NCI-H524 (cell line): Measurements from ENCODE around the gene IPPK.
A peak's percentile ranks its signal among the peaks of the same experiment; 100 is the strongest.

ENCODE experiments used
- DNase-seq, 2 experiments: peaks; one replicate each; lab custom pipeline; 2025; lab: John Stamatoyannopoulos, UW

Gene IPPK

GRCh38 chr9:92696619-92697018 is 26.7 kb upstream of the IPPK start:
- no peak for DNase-seq

- DNase-seq: peak in 1 of 2 experiments; percentile 13
These were observed 17.0 kb upstream of the IPPK start for GRCh38 chr9:92686954-92687353.

DNA sequence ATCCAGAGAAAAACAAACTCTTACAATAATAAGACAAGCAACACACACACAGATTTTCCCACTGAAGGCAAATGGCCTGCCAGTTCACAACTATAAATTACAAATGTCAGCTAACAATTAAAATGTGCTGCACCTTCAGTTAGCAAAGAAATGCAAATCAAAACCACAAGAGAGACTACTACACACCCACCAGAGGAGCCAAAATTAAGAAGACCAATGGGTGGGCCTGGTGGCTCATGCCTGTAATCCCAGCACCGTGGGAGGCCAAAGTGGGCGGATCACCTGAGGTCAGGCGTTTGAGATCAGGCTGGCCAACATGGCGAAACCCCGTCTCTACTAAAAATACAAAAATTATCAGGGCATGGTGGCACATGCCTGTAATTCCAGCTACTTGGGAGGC is 15.1 kb upstream of the IPPK start:
- no peak for DNase-seq

- DNase-seq: no peak
These were observed 12.3 kb upstream of the IPPK start for GRCh38 chr9:92682269-92682668.

DNA sequence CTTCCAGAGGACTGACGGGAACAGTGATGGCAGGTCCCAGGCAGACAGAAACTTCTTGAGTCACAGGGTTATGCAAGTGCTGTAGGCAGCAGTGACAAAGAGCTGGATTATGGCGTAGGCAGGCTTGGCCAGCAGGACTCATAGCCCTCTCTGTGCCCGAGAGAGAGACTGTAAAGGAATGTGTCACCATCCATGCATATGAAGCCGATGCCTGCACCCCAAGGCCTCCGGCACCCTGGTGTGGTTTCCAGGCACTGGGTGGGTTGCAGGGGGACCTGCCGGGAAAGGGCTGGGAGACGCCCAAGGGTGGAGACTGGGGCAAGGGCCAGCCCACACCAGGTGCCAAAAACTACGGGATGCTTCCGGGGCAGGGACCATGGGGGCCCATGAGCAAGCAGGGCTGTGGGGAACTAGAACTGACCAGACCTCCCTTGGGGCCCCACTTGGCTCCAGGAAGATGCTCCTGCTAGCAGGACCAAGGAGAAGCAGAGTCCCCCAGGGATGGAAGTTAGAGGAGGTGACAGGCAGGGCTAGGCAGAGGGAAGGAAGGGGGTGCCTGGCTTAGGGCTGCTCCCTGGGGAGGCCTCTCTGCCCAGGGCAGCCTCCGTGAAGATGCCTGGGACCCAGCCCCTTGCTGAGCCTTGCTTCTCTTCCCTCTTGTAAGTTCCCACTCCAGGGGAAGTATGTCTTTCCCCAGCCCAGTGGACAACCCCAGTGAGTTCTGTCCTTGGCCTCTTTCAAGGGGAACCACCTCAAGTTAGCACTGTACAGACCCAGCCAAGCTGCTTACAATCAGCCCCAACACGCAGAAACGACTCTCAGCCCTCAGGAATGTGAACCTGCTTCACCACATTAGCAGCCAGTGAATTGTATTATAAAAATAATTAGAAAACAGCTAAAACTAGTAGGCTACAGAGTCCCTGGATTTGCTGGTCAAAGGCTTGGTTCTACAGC is 10.5 kb upstream of the IPPK start:
- no peak for DNase-seq

DNA sequence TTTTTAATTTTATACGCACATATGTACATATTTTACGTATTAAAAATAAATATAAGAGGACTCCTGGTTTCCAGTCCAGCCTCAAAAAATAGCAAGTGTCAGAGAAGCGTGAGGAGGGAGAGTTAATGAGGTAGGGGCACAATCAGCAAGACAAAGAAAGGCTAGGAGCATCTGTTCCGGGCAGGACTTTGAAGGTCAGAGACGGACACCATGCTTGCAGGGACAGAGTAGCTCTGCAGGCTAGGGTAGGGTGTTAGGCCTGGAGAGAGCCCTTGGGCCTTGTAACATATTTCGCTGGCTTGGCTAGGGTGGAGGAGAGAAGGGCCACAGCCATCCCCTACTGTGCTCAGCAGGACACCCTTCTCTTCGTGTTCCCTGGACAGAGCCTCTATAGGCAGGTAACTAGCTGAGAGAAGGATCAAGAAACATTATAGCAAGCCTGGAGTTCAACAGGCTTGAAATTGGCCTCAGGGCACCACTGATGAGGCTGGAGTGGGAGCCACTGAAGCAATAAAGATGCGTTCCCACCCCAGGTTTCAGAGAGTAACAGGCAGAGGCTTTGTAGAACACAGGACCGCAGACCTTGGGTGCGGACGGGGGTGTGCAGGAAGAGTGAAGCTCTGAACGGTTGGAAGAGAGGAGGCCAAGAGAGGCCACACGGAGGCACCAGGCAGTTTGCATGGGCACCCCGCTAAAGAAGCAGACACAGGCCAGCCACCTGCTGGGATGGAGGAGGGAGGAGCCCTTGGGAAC is 9.7 kb upstream of the IPPK start:
- no peak for DNase-seq

DNA sequence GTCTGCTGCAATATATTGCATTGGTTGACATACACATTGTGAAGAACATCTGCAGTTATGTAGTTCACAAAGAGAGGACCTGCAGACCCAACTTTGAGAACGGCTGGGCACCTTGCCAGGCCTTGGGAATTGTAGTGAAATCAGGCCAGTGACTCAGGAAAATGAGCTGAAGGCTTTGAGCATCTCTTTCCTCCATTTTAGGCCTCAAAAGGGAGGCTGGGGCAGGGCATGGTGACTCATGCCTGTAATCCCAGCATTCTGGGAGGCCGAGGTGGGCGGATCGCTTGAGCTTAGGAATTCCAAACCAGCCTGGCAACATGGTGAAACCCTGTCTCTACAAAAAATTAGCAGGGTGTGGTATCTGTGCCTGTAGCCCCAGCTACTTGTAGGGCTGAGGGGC is 1.4 kb upstream of the IPPK start:
- DNase-seq: no peak

GRCh38 chr9:92669527-92669889 is 423 bp downstream of the IPPK start:
- no peak for DNase-seq

DNA sequence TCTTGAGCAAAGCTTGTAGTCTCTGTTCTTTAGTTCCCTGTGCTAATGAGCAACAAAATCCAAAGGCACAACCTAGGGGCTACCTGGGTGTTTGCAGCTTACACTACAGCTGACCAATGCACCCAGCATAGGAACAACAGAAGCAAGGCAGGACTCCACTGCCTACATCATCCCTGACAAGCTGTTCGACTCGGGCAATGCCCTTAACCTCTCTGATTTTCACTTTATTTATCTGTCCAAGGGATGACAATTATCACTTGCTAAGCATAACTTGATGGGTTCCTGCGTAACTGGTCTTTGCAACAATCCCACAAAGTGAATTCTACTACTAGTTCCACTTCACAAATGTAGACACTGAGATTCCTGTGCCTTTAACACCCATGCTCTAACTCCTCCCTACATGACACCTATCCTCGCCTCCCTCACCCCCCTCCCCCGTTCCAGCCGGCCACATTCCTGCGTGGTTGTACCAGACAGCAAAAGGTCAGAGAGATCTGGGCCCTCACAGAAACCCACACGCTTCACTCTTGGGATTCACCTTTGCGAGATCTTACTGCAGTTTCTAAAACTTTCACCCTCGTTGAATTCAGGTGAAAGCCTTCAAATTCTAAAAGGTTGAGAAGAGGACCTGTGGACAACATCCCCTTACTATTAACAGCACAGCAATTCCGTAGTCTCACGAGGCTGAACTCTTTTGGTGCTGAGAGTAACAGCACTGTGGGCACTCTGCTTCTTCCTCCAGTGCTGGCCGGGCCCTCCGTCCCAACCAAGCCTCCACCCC is 995 bp downstream of the IPPK start:
- DNase-seq: no peak

- no peak for DNase-seq
These were observed 2.9 kb downstream of the IPPK start for GRCh38 chr9:92666912-92667532.

- no peak for DNase-seq
These were observed 3.7 kb downstream of the IPPK start for GRCh38 chr9:92666236-92666635.

- no peak for DNase-seq
These were observed 4.1 kb downstream of the IPPK start for GRCh38 chr9:92665836-92666235.

- no peak for DNase-seq
These were observed 5.4 kb downstream of the IPPK start for GRCh38 chr9:92664394-92665152.

- no peak for DNase-seq
These were observed 6.0 kb downstream of the IPPK start for GRCh38 chr9:92663951-92664350.

DNA sequence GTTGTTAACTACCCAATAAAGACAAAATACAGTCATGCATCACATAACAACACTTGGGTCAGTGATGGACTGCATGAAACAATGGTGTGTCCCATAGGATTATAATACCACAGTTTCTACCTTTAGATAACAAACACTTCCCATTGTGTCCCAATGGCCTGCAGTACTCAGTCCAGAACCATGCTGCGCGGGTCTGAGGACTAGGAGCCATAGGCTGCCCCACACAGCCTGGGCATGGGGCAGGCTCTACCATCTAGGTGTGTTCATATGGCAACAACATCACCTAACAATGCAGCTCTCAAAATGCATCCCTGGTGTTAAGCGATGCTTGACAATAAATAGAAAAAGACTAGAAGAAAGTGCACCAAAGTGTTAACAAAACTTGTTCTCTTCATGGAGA is 6.8 kb downstream of the IPPK start:
- no peak for DNase-seq

DNA sequence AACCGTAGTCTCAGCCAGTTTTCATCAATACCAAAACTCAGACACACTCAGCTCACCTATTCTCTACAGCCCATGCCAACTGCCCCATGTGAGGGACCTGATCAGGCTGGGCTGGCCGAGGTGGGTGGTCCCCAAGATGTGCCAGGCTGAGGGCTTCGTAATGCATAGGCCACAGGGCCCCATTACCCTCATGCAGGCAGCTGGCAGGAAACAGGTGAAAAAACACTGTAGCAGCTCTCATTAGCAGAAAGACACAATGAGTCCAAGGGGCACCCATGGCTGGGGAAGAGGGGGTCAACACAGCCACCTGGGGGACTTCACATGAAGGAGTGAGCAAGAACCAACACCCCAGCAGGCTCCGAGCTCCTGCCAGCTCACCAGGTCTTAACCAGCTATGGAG is 8.2 kb downstream of the IPPK start:
- no peak for DNase-seq

DNA sequence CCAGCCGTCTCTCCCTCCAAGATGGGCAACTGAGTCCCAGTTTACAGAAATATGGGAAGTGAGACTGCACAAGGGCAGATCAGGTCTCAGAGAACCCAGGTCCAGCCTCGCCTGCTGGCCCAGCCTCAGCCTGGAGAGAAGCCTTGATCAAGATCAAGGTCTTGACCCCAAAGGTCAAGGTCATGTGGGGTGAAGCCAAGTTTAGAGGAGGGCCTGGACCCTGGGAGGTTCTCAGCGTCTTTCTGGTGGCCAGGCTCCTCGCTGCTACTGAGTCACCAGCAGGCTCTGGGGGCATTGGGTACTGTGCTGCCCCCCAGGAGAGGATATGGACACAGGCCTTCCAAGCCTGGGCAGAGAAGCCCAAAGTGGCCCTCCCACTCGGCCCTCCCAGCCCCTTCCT is 8.8 kb downstream of the IPPK start:
- DNase-seq: no peak

DNA sequence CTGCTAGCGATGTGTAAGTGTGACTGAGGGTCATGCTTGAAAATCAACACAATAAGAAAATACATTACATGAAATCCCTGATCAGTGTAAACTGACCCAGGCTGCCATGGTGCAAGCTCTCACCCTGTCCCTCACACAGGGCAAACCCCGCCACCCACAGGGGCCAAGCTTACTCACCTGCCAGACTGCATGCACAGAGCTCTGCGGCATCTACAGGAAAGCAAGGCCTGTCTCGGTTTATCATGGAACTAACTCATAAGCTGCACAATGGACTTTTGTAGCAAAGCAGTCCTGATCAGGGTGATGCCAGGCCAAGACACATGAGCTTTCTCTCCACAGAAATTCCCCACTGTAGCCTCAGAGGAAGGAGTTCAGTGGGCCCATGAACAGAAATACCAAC is 9.7 kb downstream of the IPPK start:
- no peak for DNase-seq

DNA sequence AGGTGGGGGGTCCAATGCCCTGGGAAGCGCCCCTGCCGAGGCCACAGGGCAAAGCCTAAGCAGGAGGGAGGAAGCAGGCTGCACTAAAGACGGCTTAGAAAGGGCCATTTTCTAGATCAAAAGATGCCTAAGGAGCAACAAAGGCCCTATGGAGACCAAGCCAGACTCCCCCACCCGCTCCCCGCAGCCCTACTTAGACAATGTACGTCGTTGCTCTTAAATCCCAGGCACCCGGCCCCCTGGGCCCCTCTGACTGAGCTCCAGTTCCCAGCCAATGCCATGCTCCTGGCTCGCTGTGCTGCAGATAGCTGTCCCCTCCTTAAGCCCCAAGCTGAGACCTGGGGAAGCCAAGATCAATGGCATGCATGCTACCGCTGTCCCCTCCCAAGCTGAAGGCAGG is 10.3 kb downstream of the IPPK start:
- no peak for DNase-seq

DNA sequence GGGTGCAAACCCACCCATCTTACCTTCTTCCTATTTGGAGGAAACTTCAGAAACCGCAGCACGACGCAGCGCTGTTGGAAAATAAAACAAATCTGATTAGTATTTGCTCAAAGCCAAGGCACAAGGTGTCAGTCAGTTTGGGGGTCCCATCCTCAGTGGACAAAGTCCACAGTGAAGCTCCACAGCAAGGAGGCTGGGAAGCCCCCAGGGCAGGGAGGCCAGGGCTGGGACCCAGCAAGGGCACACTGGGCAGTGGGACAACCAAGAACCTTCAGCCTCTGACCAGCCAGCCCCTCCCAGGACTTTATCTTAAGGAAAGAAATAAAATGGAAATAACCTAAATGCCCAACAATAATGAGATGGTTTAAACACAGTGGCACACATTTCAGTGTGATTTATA is 11.3 kb downstream of the IPPK start:
- DNase-seq: no peak

- DNase-seq: no peak
These were observed 11.8 kb downstream of the IPPK start for GRCh38 chr9:92658176-92658575.
